CMK (cell line): ENCODE results near the gene TRRAP.

Source experiments
- DNase-seq: peaks from one replicate; pipeline ENCODE4 v3.0.0-alpha.2; 2010; ENCODE audit warnings: low read depth

The TRRAP gene

GRCh38 chr7:98902523-98902922 lies 24.2 kb downstream of the TRRAP start:
- DNase-seq = no peak

- DNase-seq = no peak
These were observed 24.9 kb downstream of the TRRAP start for GRCh38 chr7:98903246-98903645.

GRCh38 chr7:98907570-98907969 lies 29.2 kb downstream of the TRRAP start:
- no peak for DNase-seq

- DNase-seq = no peak
These were observed 30.3 kb downstream of the TRRAP start for GRCh38 chr7:98908585-98908984.

GRCh38 chr7:98909487-98909886 lies 31.2 kb downstream of the TRRAP start:
- DNase-seq = no peak

- DNase-seq = no peak
These were observed 32.1 kb downstream of the TRRAP start for GRCh38 chr7:98910427-98910826.

- DNase-seq = no peak
These were observed 33.6 kb downstream of the TRRAP start for GRCh38 chr7:98911916-98912315.

GRCh38 chr7:98913026-98913425 lies 34.7 kb downstream of the TRRAP start:
- DNase-seq = no peak

GRCh38 chr7:98913612-98914011 lies 35.3 kb downstream of the TRRAP start:
- DNase-seq = no peak

GRCh38 chr7:98917331-98917730 lies 39.0 kb downstream of the TRRAP start:
- DNase-seq = no peak

- no peak for DNase-seq
These were observed 43.5 kb downstream of the TRRAP start for GRCh38 chr7:98921608-98922372.

- DNase-seq = no peak
These were observed 44.3 kb downstream of the TRRAP start for GRCh38 chr7:98922392-98923187.

- no peak for DNase-seq
These were observed 45.2 kb downstream of the TRRAP start for GRCh38 chr7:98923512-98923911.

GRCh38 chr7:98927125-98927524 lies 48.8 kb downstream of the TRRAP start:
- DNase-seq = no peak

- no peak for DNase-seq
These were observed 52.1 kb downstream of the TRRAP start for GRCh38 chr7:98930464-98930863.

- no peak for DNase-seq
These were observed 52.6 kb downstream of the TRRAP start for GRCh38 chr7:98930921-98931320.

GRCh38 chr7:98933321-98933720 lies 55.0 kb downstream of the TRRAP start:
- DNase-seq = no peak

- no peak for DNase-seq
These were observed 55.9 kb downstream of the TRRAP start for GRCh38 chr7:98934267-98934666.

GRCh38 chr7:98935811-98936210 lies 57.5 kb downstream of the TRRAP start:
- DNase-seq = no peak

GRCh38 chr7:98943336-98943735 lies 65.0 kb downstream of the TRRAP start:
- DNase-seq = no peak

- DNase-seq = no peak
These were observed 66.1 kb downstream of the TRRAP start for GRCh38 chr7:98944386-98944785.

GRCh38 chr7:98945852-98946251 lies 67.5 kb downstream of the TRRAP start:
- no peak for DNase-seq

- no peak for DNase-seq
These were observed 68.1 kb downstream of the TRRAP start for GRCh38 chr7:98946389-98946788.
